Mucosa of descending colon (tissue), 3 donors: ENCODE results near the gene LHX1. TPM values are rescaled to one million over a fixed set of nuclear protein-coding genes. Genes with fewer than 3 reads are reported as not detected.

Source experiments
- ATAC-seq: fragments of 200-7000 bp; cut with Tn5 transposase; one replicate; pipeline ENCODE4 v1.9.1; 2020; ENCODE audit warnings: mild to moderate bottlenecking, moderate library complexity
- DNase-seq, 3 donors: peaks; one replicate each; pipeline ENCODE4 v3.0.0-alpha.2; 2020
- H3K36me3 ChIP-seq: fragments of 200-600 bp; one replicate; pipeline ENCODE4 v1.8.0; 2021; ENCODE audit warnings: low read depth, mild to moderate bottlenecking
- H3K4me1 ChIP-seq: fragments of 200-600 bp; one replicate; pipeline ENCODE4 v1.8.0; 2021; ENCODE audit warnings: low read depth, mild to moderate bottlenecking
- H3K4me3 ChIP-seq: fragments of 200-600 bp; one replicate; pipeline ENCODE4 v1.8.0; 2021; ENCODE audit warnings: mild to moderate bottlenecking
- H3K9me3 ChIP-seq: fragments of 200-600 bp; one replicate; pipeline ENCODE4 v1.8.0; 2021; ENCODE audit warnings: mild to moderate bottlenecking
- CTCF ChIP-seq: fragments of 200-600 bp; IDR thresholded peaks from one replicate; pipeline ENCODE4 v1.8.0; 2022; ENCODE audit warnings: antibody characterized with exemption, mild to moderate bottlenecking
- intact Hi-C, 2 donors: fragments of 100-400 bp; cut with DNase I in 1 of 2; cut with micrococcal nuclease in 1 of 2; formaldehyde crosslinking; loops; one replicate each; pipeline versions ENCODE4 v1.11.0 to v1.11.1; 2022; cut with DNase I, micrococcal nuclease
- total RNA-seq, 3 donors: library from RNA; stranded (reverse); fragmentation: NEBNext Ultra II Directional in 2 of 3; extraction: Animal tissue kit (Norgen Biotek cat#: 25700) in 2 of 3; gene quantifications; one replicate each; pipeline versions ENCODE4 v1.2.1 to v1.2.4, GENCODE V29; 2021 to 2023
- donor health status: DM: no; HTN: no; CAD: no; lungs with moderate emphysema.
- donor health status: DM: no; HTN: no; CAD: no.
- donor health status: DM: no; HTN: yes; CAD: no.

LHX1 gene
- total RNA-seq, 3 donors from 2014 or later, result not detected

DNA sequence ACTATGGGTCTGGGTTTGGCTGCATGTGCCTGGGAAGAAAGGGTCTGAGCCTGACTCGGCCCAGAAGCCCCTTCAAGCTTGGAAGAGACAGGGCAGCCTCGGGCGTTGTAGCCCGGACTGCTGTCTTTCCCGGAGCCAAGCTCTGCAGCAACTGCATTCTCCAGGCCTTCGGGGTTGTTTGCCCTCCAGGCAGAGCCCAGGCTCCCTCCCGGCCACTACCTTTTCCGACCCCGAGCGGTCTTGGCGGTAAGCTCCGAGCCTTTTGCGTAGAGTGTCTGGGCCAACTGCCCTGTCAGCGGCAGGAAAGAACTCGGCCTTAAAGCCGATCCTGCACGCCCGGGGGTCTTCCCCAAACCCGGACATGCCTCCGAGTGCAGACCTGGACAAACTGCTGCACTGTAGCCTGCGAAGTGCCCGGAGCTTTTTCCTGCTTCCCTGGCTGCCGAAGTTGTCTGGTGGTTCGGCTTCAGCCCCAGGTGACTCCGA lies 1.3 kb downstream of the LHX1 start:
- Histone ChIP-seq H3K4me3 (no peak overlapping the region), H3K9me3 (no peaks in the 10 kb centered on the region), H3K4me1 (peaks cover 62% of the 10 kb centered on the region), H3K36me3 (no peaks in the 10 kb centered on the region)
- ATAC-seq, result no peak
- intact Hi-C loops, result no loop called here
- no peak for DNase-seq
- no peak for TF ChIP-seq CTCF

GRCh38 chr17:36939052-36939801 lies 2.0 kb downstream of the LHX1 start:
- no peak for TF ChIP-seq CTCF
- Histone ChIP-seq H3K4me1 (peaks cover 57% of the 10 kb centered on the region), H3K9me3 (no peaks in the 10 kb centered on the region), H3K36me3 (no peaks in the 10 kb centered on the region), H3K4me3 (no peak overlapping the region)
- ATAC-seq (no peak), DNase-seq (no peak)
- intact Hi-C loops, result no loop called here

DNA sequence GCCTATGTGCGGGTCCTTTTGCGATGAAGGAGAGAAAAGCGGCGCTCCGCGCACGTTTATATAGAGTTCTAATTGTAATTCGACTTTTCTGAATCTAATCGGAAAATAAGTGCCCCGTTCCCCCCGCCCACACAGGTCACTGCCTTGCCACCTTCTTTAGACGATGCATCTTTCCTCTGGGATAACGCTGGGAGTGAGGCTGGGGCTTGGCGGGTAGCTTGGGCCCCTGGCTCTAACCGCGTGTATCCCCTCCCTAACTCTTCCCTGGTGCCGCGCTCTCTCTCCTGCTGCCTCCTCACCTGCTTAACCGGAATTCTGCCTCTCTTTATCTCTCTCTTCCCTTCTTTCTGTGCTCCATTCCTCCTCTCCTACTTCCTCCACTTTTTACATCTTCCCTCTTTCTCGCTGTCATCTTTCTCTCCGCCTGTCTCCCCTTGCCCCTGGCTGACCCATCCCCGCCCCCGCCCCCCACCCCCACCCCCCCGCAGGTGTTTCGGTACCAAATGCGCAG lies 2.6 kb downstream of the LHX1 start:
- H3K4me1 ChIP-seq, result peaks cover 51% of the 10 kb centered on the region
- ATAC-seq (no peak), DNase-seq (no peak)
- H3K9me3 ChIP-seq, result no peaks in the 10 kb centered on the region
- H3K4me3 ChIP-seq, result no peak overlapping the region
- H3K36me3 ChIP-seq, result no peaks in the 10 kb centered on the region
- TF ChIP-seq CTCF, result no peak
- intact Hi-C loops, result no loop called here

- Histone ChIP-seq H3K36me3 (no peaks in the 10 kb centered on the region), H3K4me1 (peaks cover 45% of the 10 kb centered on the region), H3K9me3 (no peaks in the 10 kb centered on the region), H3K4me3 (no peak overlapping the region)
- no peak for DNase-seq
- no peak for ATAC-seq
- no peak for TF ChIP-seq CTCF
- intact Hi-C loops, result no loop called here
These were observed 3.3 kb downstream of the LHX1 start for GRCh38 chr17:36940313-36941264.

- no peak for TF ChIP-seq CTCF
- no peaks in the 10 kb centered on the region for H3K9me3 ChIP-seq
- H3K4me1 ChIP-seq, result peaks cover 36% of the 10 kb centered on the region
- H3K36me3 ChIP-seq, result no peaks in the 10 kb centered on the region
- ATAC-seq, result no peak
- intact Hi-C loops, result no loop called here
- no peak for DNase-seq
- no peak overlapping the region for H3K4me3 ChIP-seq
These were observed 4.2 kb downstream of the LHX1 start for GRCh38 chr17:36941265-36942010.
